ENCODE measurements around the gene OTC.

The OTC gene

GRCh38 chrX:38468563-38469157 is 116.3 kb downstream of the OTC start:
- no peak for DNase-seq (ENCODE audit: low read depth in 2 of 2)
